ENCODE data around the gene SIPA1L3. TPM values are rescaled to one million over a fixed set of nuclear protein-coding genes. Genes with fewer than 3 reads are reported as not detected.

Gene SIPA1L3
- total RNA-seq, 2 experiments from 2014 or later: 15.5 to 17.7 TPM

GRCh38 chr19:38194061-38194701 lies 287.2 kb downstream of the SIPA1L3 start:
- no peaks in the 10 kb centered on the region for H3K27me3 Mint-ChIP-seq
- Histone ChIP-seq H3K9me3 (ENCODE audit: control insufficient read depth in 1 of 2, insufficient read depth in 1 of 2, low read length in 2 of 2) (peaks cover 0 to 19% of the 10 kb centered on the region in 2 experiments), H3K27ac (ENCODE audit: low read depth in 1 of 2, low read length in 2 of 2) (no peak overlapping the region), H3K4me3 (ENCODE audit: low read length) (no peak overlapping the region), H3K4me1 (ENCODE audit: insufficient read depth, low read length) (no peaks in the 10 kb centered on the region), H3K36me3 (ENCODE audit: insufficient read depth, low read length) (no peaks in the 10 kb centered on the region), H3K27me3 (ENCODE audit: control insufficient read depth in 1 of 2, insufficient read depth in 2 of 2, low read length in 2 of 2) (no peaks in the 10 kb centered on the region)
- H3K4me3 Mint-ChIP-seq: no peak overlapping the region
- ATAC-seq (ENCODE audit: poor library complexity) (no peak), DNase-seq (no peak)
- POLR2A ChIA-PET: no interaction called here
- no peaks in the 10 kb centered on the region for H3K4me1 Mint-ChIP-seq (ENCODE audit: low read depth)
- H3K36me3 Mint-ChIP-seq (ENCODE audit: low read depth): peaks cover 34% of the 10 kb centered on the region
- H3K27ac Mint-ChIP-seq: no peak overlapping the region
- no peak for TF ChIP-seq CTCF (IDR thresholded peaks at IDR 0.05)
- no peaks in the 10 kb centered on the region for H3K9me3 Mint-ChIP-seq
- intact Hi-C loops (cut with DNase I, micrococcal nuclease): no loop called here
- CTCF ChIA-PET: no interaction called here

GRCh38 chr19:38195237-38195636 lies 288.2 kb downstream of the SIPA1L3 start:
- Histone ChIP-seq H3K36me3 (ENCODE audit: insufficient read depth, low read length) (no peaks in the 10 kb centered on the region), H3K27ac (ENCODE audit: low read depth in 1 of 2, low read length in 2 of 2) (no peak overlapping the region), H3K9me3 (ENCODE audit: control insufficient read depth in 1 of 2, insufficient read depth in 1 of 2, low read length in 2 of 2) (peaks cover 0 to 19% of the 10 kb centered on the region in 2 experiments), H3K4me1 (ENCODE audit: insufficient read depth, low read length) (no peaks in the 10 kb centered on the region), H3K4me3 (ENCODE audit: low read length) (no peak overlapping the region), H3K27me3 (ENCODE audit: control insufficient read depth in 1 of 2, insufficient read depth in 2 of 2, low read length in 2 of 2) (no peaks in the 10 kb centered on the region)
- ChIA-PET POLR2A (no interaction called here), CTCF (no interaction called here)
- intact Hi-C loops (cut with DNase I, micrococcal nuclease): no loop called here
- ATAC-seq (ENCODE audit: poor library complexity): no peak
- Mint-ChIP-seq H3K27ac (no peak overlapping the region), H3K36me3 (ENCODE audit: low read depth) (peaks cover 29% of the 10 kb centered on the region), H3K9me3 (no peaks in the 10 kb centered on the region), H3K4me3 (no peak overlapping the region), H3K27me3 (no peaks in the 10 kb centered on the region), H3K4me1 (ENCODE audit: low read depth) (no peaks in the 10 kb centered on the region)
- no peak for DNase-seq
- no peak for TF ChIP-seq CTCF (IDR thresholded peaks at IDR 0.05)

- no peaks in the 10 kb centered on the region for H3K9me3 Mint-ChIP-seq
- intact Hi-C loops (cut with DNase I, micrococcal nuclease): no loop called here
- no peaks in the 10 kb centered on the region for H3K27me3 Mint-ChIP-seq
- no peak overlapping the region for H3K27ac ChIP-seq (ENCODE audit: low read depth in 1 of 2, low read length in 2 of 2)
- H3K27ac Mint-ChIP-seq: no peak overlapping the region
- no peaks in the 10 kb centered on the region for H3K36me3 ChIP-seq (ENCODE audit: insufficient read depth, low read length)
- DNase-seq (peak in 1 of 14 experiments; percentile 18), ATAC-seq (ENCODE audit: poor library complexity) (no peak)
- no peaks in the 10 kb centered on the region for H3K4me1 Mint-ChIP-seq (ENCODE audit: low read depth)
- H3K4me1 ChIP-seq (ENCODE audit: insufficient read depth, low read length): no peaks in the 10 kb centered on the region
- H3K27me3 ChIP-seq (ENCODE audit: control insufficient read depth in 1 of 2, insufficient read depth in 2 of 2, low read length in 2 of 2): no peaks in the 10 kb centered on the region
- H3K36me3 Mint-ChIP-seq (ENCODE audit: low read depth): peaks cover 29% of the 10 kb centered on the region
- peaks cover 0 to 19% of the 10 kb centered on the region in 2 experiments for H3K9me3 ChIP-seq (ENCODE audit: control insufficient read depth in 1 of 2, insufficient read depth in 1 of 2, low read length in 2 of 2)
- H3K4me3 Mint-ChIP-seq: no peak overlapping the region
- ChIA-PET CTCF (no interaction called here), POLR2A (no interaction called here)
- no peak overlapping the region for H3K4me3 ChIP-seq (ENCODE audit: low read length)
- TF ChIP-seq CTCF (IDR thresholded peaks at IDR 0.05): no peak
These were observed 289.3 kb downstream of the SIPA1L3 start for GRCh38 chr19:38196245-38196837.
